Urinary bladder (tissue), 4 donors: ENCODE data around the gene POLR3E. TPM values are rescaled to one million over a fixed set of nuclear protein-coding genes. Genes with fewer than 3 reads are reported as not detected.

Experiments
- DNase-seq: peaks from one replicate; pipeline ENCODE4 v3.0.0-alpha.2; 2015; ENCODE audit errors: extremely low spot score
- H3K27ac ChIP-seq: one replicate; pipeline ENCODE4 v1.5.1; 2013; ENCODE audit warnings: low read depth, mild to moderate bottlenecking, moderate library complexity
- H3K36me3 ChIP-seq: one replicate; pipeline ENCODE4 v1.6.1; 2013; ENCODE audit warnings: mild to moderate bottlenecking, moderate library complexity; ENCODE audit not compliant: insufficient read depth
- H3K4me1 ChIP-seq: one replicate; pipeline ENCODE4 v1.6.1; 2013; ENCODE audit warnings: mild to moderate bottlenecking, moderate library complexity; ENCODE audit not compliant: insufficient read depth
- H3K4me3 ChIP-seq: one replicate; pipeline ENCODE4 v1.5.1; 2013; ENCODE audit warnings: low read depth, low read length
- WGBS: extraction: QIAGEN DNeasy Blood & Tissue Kit; methylation state at CpG from one replicate; pipeline ENCODE4 v1.1.7; 2013; 5-methylcytosine and 5-hydroxymethylcytosine counted together
- polyA plus RNA-seq: library from polyadenylated mRNA; stranded (reverse); fragments of 200-250 nt; gene quantifications from one replicate; pipeline ENCODE4 v1.2.3, GENCODE V29; 2013
- total RNA-seq: library from RNA; depleted of rRNA; stranded (reverse); fragments of >200 nt; gene quantifications from one replicate; pipeline ENCODE4 v1.2.3, GENCODE V29; 2014
- donor health status: healthy with polysubstance abuse.
- donor health status: healthy.

Gene POLR3E
- total and polyA plus RNA-seq, 2 donors = 26.2 to 31.9 TPM

DNA sequence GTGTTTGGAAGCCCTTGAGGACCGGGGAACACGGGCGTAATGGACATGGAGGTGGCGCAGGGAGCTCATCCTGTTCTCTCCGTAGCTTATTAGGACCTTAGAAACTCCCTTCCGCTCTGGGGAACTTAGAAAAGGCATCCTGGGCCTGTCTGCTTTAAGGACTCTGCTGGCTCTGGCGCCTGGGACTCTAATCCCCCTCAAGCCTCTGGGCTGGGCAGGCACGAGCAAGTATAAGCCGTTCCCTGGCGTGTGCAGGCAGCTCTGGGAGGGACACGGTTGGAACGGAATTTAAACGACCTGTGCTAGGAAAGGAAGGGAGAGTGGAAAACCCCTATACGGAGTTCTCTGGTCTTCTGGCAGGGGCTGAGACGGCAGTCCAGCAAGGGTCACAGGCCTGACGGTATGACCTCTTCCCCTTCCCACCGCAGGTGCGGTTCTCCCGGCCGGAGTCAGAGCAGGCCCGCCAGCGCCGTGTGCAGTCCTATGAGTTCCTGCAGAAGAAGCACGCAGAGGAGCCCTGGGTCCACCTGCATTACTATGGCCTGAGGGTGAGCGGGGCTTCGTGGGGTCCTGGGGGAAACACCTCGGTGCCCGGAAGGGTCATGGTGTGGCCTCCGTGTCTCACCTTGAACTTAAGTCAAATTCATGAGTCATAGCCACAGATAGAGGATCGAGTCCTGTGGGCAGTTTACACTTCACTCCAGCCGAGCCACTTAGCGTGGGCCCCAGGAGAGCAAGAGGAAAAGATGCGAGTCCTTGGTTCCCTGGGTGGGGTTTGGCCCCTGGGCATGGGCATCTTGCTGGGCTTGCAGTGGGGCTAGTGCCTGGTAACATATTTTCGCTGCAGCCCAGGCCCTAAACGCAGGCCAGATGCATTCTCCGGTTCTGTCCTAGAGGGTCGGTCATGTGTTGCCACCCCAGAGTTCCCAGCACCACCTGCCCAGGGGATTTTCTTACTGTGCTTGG lies 17.7 kb downstream of the POLR3E start:
- Histone ChIP-seq H3K4me3 (no peak overlapping the region), H3K4me1 (no peaks in the 10 kb centered on the region), H3K27ac (no peak overlapping the region), H3K36me3 (peaks cover 1% of the 10 kb centered on the region)
- 73% methylated on average over 37 of the region's 37 CpGs for WGBS
- peak; percentile 49 for DNase-seq

DNA sequence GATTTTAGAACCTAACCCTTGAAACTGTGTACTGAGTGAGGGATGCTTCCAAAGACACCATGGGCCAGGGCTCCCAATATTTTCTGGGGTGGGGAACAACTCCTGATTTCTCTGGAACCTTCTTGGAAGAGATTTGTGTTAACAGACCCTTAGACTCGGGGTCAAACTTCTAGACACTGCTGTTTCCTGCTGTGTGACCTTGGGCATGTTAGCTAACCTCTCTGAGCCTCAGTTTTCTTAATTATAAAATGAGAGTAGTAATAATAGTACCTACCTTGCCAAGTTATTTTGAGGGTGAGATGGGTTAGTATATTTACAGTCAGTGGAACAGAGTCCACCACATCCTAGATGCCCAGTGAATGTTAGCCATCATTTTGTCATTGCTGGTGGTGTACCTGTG lies 18.8 kb downstream of the POLR3E start:
- H3K36me3 ChIP-seq = peaks cover 1% of the 10 kb centered on the region
- 97% methylated on average over 1 of the region's 1 CpG for WGBS

DNA sequence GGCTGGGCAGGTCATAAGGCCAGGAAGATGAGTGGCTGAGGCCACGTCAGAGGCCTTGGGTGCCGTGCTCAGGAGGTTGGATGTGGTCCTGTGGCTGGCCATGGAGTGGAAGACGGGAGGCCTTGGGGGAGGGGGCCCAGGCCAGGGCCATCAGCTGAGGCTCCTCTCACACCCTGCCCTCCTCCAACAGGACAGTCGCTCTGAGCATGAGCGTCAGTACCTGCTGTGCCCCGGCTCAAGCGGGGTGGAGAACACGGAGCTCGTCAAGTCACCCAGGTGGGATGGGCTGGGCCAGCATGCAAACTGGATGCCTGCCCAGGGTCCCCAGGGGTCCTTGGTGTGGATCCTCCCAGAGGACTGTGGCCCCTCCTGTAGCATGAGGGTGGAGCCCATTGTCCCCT lies 19.2 kb downstream of the POLR3E start:
- WGBS = 87% methylated on average over 9 of the region's 9 CpGs
- Histone ChIP-seq H3K4me3 (no peak overlapping the region), H3K4me1 (no peaks in the 10 kb centered on the region), H3K36me3 (peaks cover 1% of the 10 kb centered on the region), H3K27ac (no peak overlapping the region)
- no peak for DNase-seq

More for the DNA sequence above, 18.8 kb downstream of the POLR3E start:
- H3K27ac ChIP-seq = no peak overlapping the region
- H3K4me3 ChIP-seq = no peak overlapping the region
- no peak for DNase-seq
- no peaks in the 10 kb centered on the region for H3K4me1 ChIP-seq

DNA sequence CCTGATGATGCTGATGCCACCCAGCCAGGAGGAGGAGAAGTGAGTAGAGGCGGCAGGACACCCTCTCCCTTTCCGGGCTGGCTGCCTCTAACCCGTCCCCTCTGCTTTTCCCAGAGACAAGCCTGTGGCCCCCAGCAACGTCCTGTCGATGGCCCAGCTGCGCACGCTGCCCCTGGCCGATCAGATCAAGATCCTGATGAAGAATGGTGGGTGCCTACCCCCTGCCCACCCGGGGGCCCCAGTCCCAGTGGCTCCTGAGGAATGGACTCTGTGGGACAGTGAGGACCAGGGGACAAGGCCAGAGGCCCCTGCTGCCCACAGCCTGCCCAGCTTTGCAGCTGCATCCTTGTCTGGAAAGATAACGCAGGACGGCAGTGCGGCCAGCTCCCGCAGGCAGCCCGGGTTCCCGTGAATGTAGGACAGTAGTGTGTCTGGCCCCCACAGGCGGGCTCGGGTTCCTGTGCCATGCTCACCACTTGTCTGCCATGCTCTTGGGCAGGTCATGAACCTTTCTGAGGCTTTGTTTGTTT lies 19.9 kb downstream of the POLR3E start:
- Histone ChIP-seq H3K27ac (no peak overlapping the region), H3K36me3 (peaks cover 1% of the 10 kb centered on the region), H3K4me3 (no peak overlapping the region), H3K4me1 (no peaks in the 10 kb centered on the region)
- no peak for DNase-seq
- 92% methylated on average over 17 of the region's 17 CpGs for WGBS

DNA sequence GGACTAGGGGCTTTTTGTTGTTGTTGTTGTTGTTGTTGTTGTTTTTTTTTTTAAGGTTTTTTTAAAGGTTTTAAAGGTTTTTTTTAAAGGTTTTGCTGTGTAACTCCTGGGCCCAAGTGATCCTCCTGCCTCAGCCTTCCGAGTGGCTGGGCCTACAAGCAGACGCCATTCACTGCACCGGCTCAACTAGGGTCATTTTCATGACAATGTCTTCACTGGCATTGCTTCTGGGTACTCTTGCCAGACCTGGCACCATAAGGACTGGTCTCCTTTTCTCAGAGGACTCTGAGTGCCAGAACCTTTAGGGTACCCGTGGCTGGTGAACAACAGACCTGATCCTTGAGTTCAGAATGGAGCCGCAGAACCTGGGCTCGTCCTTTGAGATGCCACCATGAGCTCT lies 20.4 kb downstream of the POLR3E start:
- Histone ChIP-seq H3K4me1 (no peaks in the 10 kb centered on the region), H3K4me3 (no peak overlapping the region), H3K27ac (no peak overlapping the region), H3K36me3 (peaks cover 1% of the 10 kb centered on the region)
- DNase-seq = no peak
- WGBS = 93% methylated on average over 6 of the region's 6 CpGs

DNA sequence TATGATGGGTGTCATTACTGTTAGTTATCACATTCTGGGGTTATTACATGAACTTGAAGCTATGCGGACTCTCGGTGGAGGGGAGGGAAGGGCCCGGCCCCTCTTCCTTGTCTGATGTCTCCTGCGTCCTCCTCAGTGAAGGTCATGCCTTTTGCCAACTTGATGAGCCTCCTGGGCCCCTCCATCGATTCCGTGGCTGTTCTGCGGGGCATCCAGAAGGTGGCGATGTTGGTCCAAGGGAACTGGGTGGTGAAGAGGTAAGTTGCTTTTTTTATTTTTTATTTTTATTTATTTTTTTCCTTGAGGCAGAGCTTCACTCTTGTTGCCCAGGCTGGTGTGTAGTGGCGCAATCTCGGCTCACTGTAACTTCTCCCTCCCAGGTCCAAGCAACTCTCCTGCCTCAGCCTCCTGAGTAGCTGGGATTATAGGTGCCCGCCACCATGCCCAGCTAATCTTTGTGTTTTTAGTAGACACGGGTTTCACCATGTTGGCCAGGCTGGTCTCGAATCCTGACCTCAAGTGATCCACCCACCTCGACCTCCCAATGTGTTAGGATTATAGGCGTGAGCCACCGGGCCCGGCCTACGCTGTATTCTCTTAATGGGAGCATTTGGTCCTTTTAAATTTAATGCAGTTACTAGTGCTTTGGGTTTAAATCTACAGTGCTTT lies 21.6 kb downstream of the POLR3E start:
- 86% methylated on average over 18 of the region's 18 CpGs for WGBS
- H3K4me3 ChIP-seq = no peak overlapping the region
- DNase-seq = no peak
- no peaks in the 10 kb centered on the region for H3K4me1 ChIP-seq
- peaks cover 1% of the 10 kb centered on the region for H3K36me3 ChIP-seq
- H3K27ac ChIP-seq = no peak overlapping the region

DNA sequence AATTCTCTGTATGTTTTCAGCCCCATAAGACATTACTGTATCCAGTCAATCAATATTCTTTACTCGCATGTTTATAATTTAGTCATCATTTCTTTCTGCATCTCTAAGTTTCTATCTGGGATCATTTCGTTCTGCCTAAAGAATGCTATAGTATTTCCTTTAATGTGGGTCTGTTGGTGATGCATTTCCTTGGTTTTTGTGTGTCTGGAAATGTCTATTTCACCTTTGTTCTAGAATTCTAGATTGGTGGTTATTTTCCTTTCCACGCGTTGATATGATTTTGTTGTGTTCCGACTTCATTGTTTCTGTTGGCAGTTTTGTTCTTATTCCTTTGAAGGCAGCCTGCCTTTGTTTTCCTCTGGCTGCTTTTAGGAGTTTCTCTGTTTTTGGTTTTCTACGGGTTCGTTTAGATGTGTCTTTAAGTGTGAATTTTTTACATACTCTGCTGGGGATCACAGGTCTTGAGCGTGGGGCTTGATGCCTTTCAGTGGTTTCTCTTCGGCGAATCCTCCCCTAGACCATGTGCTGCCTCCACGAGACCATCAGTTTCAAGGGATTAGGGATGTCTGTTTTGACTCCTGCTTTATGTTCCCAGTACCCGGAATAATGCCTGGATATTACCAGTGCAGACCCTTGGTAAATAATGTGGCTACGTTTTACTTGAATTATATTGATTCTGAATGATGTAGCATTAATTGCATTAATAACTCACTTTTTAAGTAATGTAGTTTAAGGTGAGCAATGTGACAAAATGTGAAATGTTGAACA lies 23.5 kb downstream of the POLR3E start:
- no peaks in the 10 kb centered on the region for H3K4me1 ChIP-seq
- no peak for DNase-seq
- H3K4me3 ChIP-seq = no peak overlapping the region
- H3K36me3 ChIP-seq = peaks cover 1% of the 10 kb centered on the region
- H3K27ac ChIP-seq = no peak overlapping the region
- WGBS = 73% methylated on average over 13 of the region's 13 CpGs

DNA sequence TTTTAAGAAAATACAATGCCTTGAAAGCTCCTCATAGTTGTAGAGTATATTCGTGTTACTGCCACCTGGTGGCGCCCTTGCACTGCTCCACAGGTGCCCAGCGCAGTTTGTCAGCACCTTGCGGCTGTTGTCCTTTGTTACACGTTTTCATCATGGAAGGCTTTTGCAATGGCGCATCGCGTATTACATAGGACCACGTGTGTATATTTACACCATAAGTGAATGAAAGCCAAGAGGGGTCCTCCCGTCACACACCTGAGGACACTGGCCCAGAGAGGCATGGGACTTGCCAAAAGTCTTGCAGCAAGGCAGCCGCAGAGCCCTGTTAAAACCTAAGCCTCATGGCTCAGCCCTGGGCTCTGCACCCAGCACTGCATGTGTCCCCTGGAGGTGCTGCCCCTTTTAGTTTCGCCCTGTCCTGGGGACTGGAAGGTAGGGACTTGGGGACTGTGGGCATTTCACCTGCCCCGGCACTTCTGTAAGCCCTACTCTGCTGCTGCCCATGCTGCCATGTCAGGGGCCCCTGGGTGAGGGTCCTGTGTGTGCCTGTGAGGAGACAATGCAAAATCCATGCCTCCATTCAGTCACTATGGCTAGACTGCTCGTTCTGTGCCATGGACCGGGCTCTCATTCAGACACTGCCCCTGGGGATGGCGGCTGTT lies 24.3 kb downstream of the POLR3E start:
- H3K4me1 ChIP-seq = no peaks in the 10 kb centered on the region
- H3K36me3 ChIP-seq = peaks cover 1% of the 10 kb centered on the region

DNA sequence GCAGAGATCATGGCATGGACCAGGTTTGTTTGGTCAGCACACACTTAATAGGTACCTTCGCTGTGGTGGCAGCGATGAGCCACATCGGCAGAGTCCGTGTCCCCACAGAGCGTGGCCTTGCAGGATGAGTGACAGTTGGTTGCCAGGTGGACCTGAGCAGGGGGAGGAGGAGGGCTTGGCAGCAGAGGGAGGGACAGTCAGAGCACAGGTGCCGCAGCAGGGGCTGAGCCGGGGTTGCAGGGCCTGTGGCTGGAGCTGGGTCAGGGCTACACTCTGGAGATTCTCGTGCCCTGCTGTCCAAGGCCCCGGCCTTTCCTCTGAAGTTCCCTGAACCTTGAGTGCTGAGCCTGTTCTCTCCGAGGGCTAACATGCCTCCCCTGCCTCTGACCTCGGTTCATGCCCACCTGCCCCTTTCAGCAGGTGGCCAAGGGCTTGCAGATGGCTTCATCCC lies 24.8 kb downstream of the POLR3E start:
- WGBS = 97% methylated on average over 11 of the region's 11 CpGs
- peaks cover 1% of the 10 kb centered on the region for H3K36me3 ChIP-seq
- H3K4me1 ChIP-seq = no peaks in the 10 kb centered on the region
- DNase-seq = no peak
- H3K27ac ChIP-seq = no peak overlapping the region
- H3K4me3 ChIP-seq = no peak overlapping the region

More for the DNA sequence above, 24.3 kb downstream of the POLR3E start:
- H3K4me3 ChIP-seq = no peak overlapping the region
- DNase-seq = peak; percentile 10
- WGBS = 46% methylated on average over 16 of the region's 16 CpGs
- H3K27ac ChIP-seq = no peak overlapping the region

DNA sequence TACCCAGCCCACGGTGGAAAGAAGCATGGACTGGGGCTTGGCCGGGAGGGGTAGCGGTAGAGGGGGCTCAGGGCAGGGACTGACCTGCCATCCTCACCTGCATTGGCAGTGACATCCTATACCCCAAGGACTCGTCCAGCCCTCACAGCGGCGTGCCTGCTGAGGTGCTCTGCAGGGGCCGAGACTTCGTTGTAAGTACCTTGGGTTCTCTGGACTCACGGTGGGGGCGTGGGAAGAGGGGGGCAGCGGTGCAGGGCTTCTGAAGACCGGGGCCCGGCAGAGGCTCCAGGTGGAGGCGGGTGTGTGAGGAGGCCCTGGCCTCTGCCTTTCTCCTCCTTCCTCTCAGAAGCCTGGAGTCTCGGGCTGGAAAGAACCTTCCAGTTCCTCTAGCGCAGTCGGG lies 25.5 kb downstream of the POLR3E start:
- Histone ChIP-seq H3K27ac (no peak overlapping the region), H3K36me3 (peaks cover 1% of the 10 kb centered on the region), H3K4me3 (no peak overlapping the region), H3K4me1 (no peaks in the 10 kb centered on the region)
- no peak for DNase-seq
- WGBS = 93% methylated on average over 17 of the region's 17 CpGs

DNA sequence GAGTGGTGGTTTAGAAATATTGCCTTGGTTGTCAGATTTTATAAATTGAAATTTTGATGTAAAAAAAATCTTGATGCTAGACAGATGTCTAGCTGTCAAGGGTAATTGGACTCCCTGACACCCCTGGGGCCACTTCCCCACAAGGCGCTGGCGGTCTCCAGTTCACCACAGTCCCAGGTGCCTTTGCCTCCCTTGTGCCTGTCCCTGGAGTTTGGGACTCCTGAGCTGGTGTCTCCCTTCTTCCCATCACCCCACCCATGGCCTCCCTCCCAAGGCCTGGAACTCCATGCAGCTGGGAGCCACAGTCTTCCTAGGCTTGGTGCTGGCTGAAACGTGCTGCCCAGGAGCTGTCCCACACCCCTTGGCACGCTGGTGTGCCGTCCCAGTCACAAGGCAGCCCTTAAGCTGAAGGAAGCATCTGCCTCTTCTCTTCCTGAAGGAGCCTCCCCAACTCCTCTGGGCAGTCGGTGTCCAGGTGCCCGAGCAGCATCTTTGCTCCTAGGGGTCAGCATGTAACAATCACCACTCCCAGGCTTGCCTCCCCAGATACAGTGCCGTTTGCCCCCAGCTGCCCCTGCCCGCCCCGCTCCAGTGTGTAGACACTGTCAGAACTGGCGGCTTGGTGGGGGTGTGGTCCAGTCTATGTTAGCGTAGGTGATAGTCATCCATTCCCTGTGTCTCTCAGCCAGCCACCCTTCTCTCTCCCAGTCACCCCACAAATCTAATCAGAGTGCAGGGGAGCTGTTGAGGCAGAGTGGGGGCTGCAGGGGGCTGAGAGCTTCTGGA lies 26.2 kb downstream of the POLR3E start:
- H3K27ac ChIP-seq = no peak overlapping the region
- H3K36me3 ChIP-seq = peaks cover 1% of the 10 kb centered on the region
- no peaks in the 10 kb centered on the region for H3K4me1 ChIP-seq
- no peak for DNase-seq
- H3K4me3 ChIP-seq = no peak overlapping the region
- 90% methylated on average over 12 of the region's 12 CpGs for WGBS

DNA sequence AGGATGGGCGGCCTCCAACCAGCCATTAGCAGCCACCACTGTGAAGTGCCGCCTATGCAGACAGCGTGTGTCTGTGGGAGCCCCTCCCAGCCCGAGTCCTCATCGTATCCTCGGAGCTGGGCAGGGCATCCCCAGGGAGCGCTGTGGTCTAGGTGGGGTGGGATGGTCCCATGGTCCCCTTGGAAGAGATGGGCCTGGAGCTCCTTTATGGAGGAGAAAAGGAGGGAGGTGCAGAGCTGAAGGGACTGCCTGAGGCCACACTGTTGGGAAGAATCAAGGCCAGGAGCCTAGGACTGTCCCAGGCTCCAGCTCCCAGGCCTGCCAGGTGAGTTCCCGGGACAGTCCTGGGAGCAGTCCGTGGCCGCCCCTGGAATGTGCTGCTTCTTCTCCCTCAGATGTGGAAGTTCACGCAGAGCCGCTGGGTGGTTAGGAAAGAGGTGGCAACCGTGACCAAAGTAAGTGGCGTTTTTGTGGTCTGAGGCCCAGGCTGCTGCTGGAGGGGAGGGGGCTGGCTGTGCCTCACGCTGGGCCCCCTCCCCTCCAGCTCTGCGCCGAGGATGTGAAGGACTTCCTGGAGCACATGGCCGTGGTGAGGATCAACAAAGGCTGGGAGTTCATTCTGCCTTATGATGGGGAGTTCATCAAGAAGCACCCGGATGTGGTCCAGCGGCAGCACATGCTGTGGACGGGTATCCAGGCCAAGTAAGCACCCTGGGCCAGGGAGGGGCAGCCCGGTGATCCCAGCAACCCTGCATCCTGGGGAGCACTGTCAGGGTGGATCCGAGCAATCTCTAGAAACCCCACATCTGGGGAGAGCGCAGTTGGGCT lies 27.0 kb downstream of the POLR3E start:
- H3K4me1 ChIP-seq = no peaks in the 10 kb centered on the region
- no peak overlapping the region for H3K4me3 ChIP-seq
- DNase-seq = no peak
- WGBS = 89% methylated on average over 24 of the region's 24 CpGs
- H3K36me3 ChIP-seq = no peaks in the 10 kb centered on the region
- H3K27ac ChIP-seq = no peak overlapping the region
